ENCODE data around the gene KLK7. TPM values are rescaled to one million over a fixed set of nuclear protein-coding genes. Genes with fewer than 3 reads are reported as not detected.

KLK7 gene
- total RNA-seq, 5 donors from 2014 or later (not counting 1 experiment from before 2014, with no cell fraction given): not detected

DNA sequence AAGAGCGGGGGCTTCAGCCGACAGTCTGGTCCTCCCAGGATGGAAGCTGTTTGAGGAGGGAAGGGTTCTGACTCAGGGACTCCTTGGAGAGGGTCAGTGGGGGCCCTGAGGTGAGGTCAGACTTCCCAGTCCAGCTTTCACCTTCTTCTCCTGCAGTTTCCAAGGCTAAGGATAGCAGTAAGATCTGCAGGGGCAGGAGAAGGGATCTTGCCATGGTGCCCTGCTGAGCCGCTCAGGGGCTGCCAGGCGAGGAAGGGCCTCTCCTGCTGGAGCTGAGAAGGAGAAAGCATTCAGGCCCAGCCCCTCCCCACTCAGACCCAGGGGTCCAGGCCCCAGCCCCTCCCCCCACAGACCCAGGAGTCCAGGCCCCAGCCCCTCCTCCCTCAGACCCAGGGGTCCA is 1.5 kb downstream of the KLK7 start:
- no peaks in the 10 kb centered on the region for H3K4me1 ChIP-seq (ENCODE audit: control insufficient read depth in 1 of 2, extremely low read depth in 1 of 2, insufficient read depth in 2 of 2, low read length in 2 of 2)
- H3K27me3 ChIP-seq (replicated peaks in 1 of 2; ENCODE audit: control insufficient read depth in 2 of 2, extremely low read depth in 1 of 2, insufficient read depth in 2 of 2, low read length in 1 of 2): peaks cover 0 to 48% of the 10 kb centered on the region in 2 experiments
- Mint-ChIP-seq H3K36me3 (no peaks in the 10 kb centered on the region), H3K4me1 (no peaks in the 10 kb centered on the region), H3K27ac (no peak overlapping the region), H3K4me3 (no peak overlapping the region), H3K27me3 (peaks cover 49 to 52% of the 10 kb centered on the region in 2 donors), H3K9me3 (no peaks in the 10 kb centered on the region)
- WGBS (ENCODE audit: insufficient coverage): 92% methylated on average over 2 of the region's 4 CpGs
- H3K27ac ChIP-seq (ENCODE audit: low read length): no peak overlapping the region
- no peak for DNase-seq
- H3K4me3 ChIP-seq (ENCODE audit: control insufficient read depth in 1 of 2, extremely low read depth in 1 of 2, low read length in 1 of 2): no peak overlapping the region
- ChIA-PET CTCF (no interaction called here), POLR2A (no interaction called here)
- no peaks in the 10 kb centered on the region for H3K9me3 ChIP-seq
- no peaks in the 10 kb centered on the region for H3K36me3 ChIP-seq (ENCODE audit: control insufficient read depth in 2 of 2, extremely low read depth in 1 of 2, insufficient read depth in 1 of 2, low read length in 1 of 2)
- no peak for ATAC-seq (replicated peaks in 1 of 4)

DNA sequence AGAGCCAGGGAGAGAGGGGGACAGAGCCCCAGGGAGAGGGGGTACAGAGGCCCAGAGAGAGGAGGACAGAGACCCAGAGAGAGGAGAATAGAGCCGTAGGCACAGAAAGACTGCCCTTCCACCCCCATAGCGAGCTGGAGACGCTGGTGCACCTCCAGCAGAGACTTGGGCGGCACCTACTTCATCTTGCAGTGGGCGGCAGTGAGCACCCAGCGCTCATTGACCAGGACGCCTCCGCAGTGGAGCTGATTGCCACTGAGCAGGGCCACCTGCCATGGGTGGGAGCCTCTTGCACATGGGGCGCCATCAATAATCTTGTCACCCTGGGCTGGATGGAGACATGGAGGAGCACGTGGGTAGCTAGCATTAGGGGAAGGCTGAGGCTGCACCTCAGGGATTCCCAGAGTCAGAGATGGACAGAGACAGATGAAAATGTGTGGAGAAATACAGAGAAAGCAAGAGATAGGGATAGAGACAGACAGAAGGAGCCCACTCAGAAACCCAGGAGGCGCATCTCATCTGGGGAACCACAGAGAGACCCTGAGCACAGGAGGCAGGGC is 2.0 kb downstream of the KLK7 start:
- Mint-ChIP-seq H3K4me1 (no peaks in the 10 kb centered on the region), H3K4me3 (no peak overlapping the region), H3K27ac (no peak overlapping the region), H3K36me3 (no peaks in the 10 kb centered on the region), H3K9me3 (no peaks in the 10 kb centered on the region), H3K27me3 (peaks cover 53 to 55% of the 10 kb centered on the region in 2 donors)
- 63% methylated on average over 8 of the region's 11 CpGs for WGBS (ENCODE audit: insufficient coverage)
- H3K4me1 ChIP-seq (ENCODE audit: control insufficient read depth in 1 of 2, extremely low read depth in 1 of 2, insufficient read depth in 2 of 2, low read length in 2 of 2): no peaks in the 10 kb centered on the region
- no peak overlapping the region for H3K4me3 ChIP-seq (ENCODE audit: control insufficient read depth in 1 of 2, extremely low read depth in 1 of 2, low read length in 1 of 2)
- no peak overlapping the region for H3K27ac ChIP-seq (ENCODE audit: low read length)
- ATAC-seq (replicated peaks in 1 of 4): no peak
- peaks cover 0 to 50% of the 10 kb centered on the region in 2 experiments for H3K27me3 ChIP-seq (replicated peaks in 1 of 2; ENCODE audit: control insufficient read depth in 2 of 2, extremely low read depth in 1 of 2, insufficient read depth in 2 of 2, low read length in 1 of 2)
- no peak for DNase-seq
- CTCF ChIA-PET: no interaction called here
- no peaks in the 10 kb centered on the region for H3K36me3 ChIP-seq (ENCODE audit: control insufficient read depth in 2 of 2, extremely low read depth in 1 of 2, insufficient read depth in 1 of 2, low read length in 1 of 2)
- POLR2A ChIA-PET: no interaction called here
- no peaks in the 10 kb centered on the region for H3K9me3 ChIP-seq

DNA sequence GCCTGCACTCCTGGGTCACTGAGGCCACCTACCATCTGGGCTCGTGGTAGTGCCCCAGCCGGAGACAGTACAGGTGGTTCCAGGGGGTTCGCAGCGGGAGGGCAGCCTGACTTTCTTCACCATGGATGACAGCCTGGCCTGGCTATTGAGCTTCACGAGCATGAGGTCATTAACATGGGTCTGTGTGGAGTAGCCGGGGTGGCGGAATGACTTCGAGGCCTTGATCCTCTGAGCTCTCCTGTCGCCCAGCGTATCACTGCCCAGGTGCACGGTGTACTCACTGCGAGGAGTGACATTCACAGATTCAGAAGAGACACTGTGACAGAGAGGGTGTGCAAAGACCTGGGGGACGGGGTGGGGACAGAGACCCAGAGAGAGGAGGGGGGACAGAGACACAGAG is 3.5 kb downstream of the KLK7 start:
- Mint-ChIP-seq H3K4me1 (no peaks in the 10 kb centered on the region), H3K4me3 (no peak overlapping the region), H3K27ac (no peak overlapping the region), H3K9me3 (no peaks in the 10 kb centered on the region), H3K36me3 (no peaks in the 10 kb centered on the region), H3K27me3 (peaks cover 55 to 58% of the 10 kb centered on the region in 2 donors)
- H3K27ac ChIP-seq (ENCODE audit: low read length): no peak overlapping the region
- CTCF ChIA-PET: no interaction called here
- no peak for DNase-seq
- 68% methylated on average over 13 of the region's 13 CpGs for WGBS (ENCODE audit: insufficient coverage)
- H3K9me3 ChIP-seq: no peaks in the 10 kb centered on the region
- H3K27me3 ChIP-seq (replicated peaks in 1 of 2; ENCODE audit: control insufficient read depth in 2 of 2, extremely low read depth in 1 of 2, insufficient read depth in 2 of 2, low read length in 1 of 2): peaks cover 0 to 59% of the 10 kb centered on the region in 2 experiments
- H3K4me1 ChIP-seq (ENCODE audit: control insufficient read depth in 1 of 2, extremely low read depth in 1 of 2, insufficient read depth in 2 of 2, low read length in 2 of 2): no peaks in the 10 kb centered on the region
- POLR2A ChIA-PET: no interaction called here
- H3K4me3 ChIP-seq (ENCODE audit: control insufficient read depth in 1 of 2, extremely low read depth in 1 of 2, low read length in 1 of 2): no peak overlapping the region
- ATAC-seq (replicated peaks in 1 of 4): no peak
- H3K36me3 ChIP-seq (ENCODE audit: control insufficient read depth in 2 of 2, extremely low read depth in 1 of 2, insufficient read depth in 1 of 2, low read length in 1 of 2): no peaks in the 10 kb centered on the region

GRCh38 chr19:50979758-50980157 is 4.0 kb downstream of the KLK7 start:
- Mint-ChIP-seq H3K27ac (no peak overlapping the region), H3K27me3 (peaks cover 51 to 56% of the 10 kb centered on the region in 2 donors)
- ATAC-seq (replicated peaks in 1 of 4): no peak

GRCh38 chr19:50978772-50979390 is 4.8 kb downstream of the KLK7 start:
- Histone ChIP-seq H3K27me3 (replicated peaks in 1 of 2; ENCODE audit: control insufficient read depth in 2 of 2, extremely low read depth in 1 of 2, insufficient read depth in 2 of 2, low read length in 1 of 2) (peaks cover 0 to 52% of the 10 kb centered on the region in 2 experiments), H3K4me3 (ENCODE audit: control insufficient read depth in 1 of 2, extremely low read depth in 1 of 2, low read length in 1 of 2) (no peak overlapping the region), H3K27ac (ENCODE audit: low read length) (no peak overlapping the region), H3K9me3 (no peaks in the 10 kb centered on the region), H3K4me1 (ENCODE audit: control insufficient read depth in 1 of 2, extremely low read depth in 1 of 2, insufficient read depth in 2 of 2, low read length in 2 of 2) (no peaks in the 10 kb centered on the region), H3K36me3 (ENCODE audit: control insufficient read depth in 2 of 2, extremely low read depth in 1 of 2, insufficient read depth in 1 of 2, low read length in 1 of 2) (no peaks in the 10 kb centered on the region)
- ChIA-PET POLR2A (no interaction called here), CTCF (no interaction called here)
- no peak for DNase-seq
- Mint-ChIP-seq H3K36me3 (no peaks in the 10 kb centered on the region), H3K27ac (no peak overlapping the region), H3K9me3 (no peaks in the 10 kb centered on the region), H3K4me1 (no peaks in the 10 kb centered on the region), H3K4me3 (no peak overlapping the region), H3K27me3 (peaks cover 53 to 57% of the 10 kb centered on the region in 2 donors)
- ATAC-seq (replicated peaks in 1 of 4): no peak
- WGBS (ENCODE audit: insufficient coverage): 82% methylated on average over 4 of the region's 5 CpGs

More at GRCh38 chr19:50979758-50980157, 4.0 kb downstream of the KLK7 start:
- no peak for DNase-seq
- ChIA-PET POLR2A (no interaction called here), CTCF (no interaction called here)
- Histone ChIP-seq H3K9me3 (no peaks in the 10 kb centered on the region), H3K4me1 (ENCODE audit: control insufficient read depth in 1 of 2, extremely low read depth in 1 of 2, insufficient read depth in 2 of 2, low read length in 2 of 2) (no peaks in the 10 kb centered on the region), H3K27ac (ENCODE audit: low read length) (no peak overlapping the region), H3K4me3 (ENCODE audit: control insufficient read depth in 1 of 2, extremely low read depth in 1 of 2, low read length in 1 of 2) (no peak overlapping the region), H3K27me3 (replicated peaks in 1 of 2; ENCODE audit: control insufficient read depth in 2 of 2, extremely low read depth in 1 of 2, insufficient read depth in 2 of 2, low read length in 1 of 2) (peaks cover 0 to 59% of the 10 kb centered on the region in 2 experiments), H3K36me3 (ENCODE audit: control insufficient read depth in 2 of 2, extremely low read depth in 1 of 2, insufficient read depth in 1 of 2, low read length in 1 of 2) (no peaks in the 10 kb centered on the region)
- 53% methylated on average over 6 of the region's 8 CpGs for WGBS (ENCODE audit: insufficient coverage)
- no peaks in the 10 kb centered on the region for H3K36me3 Mint-ChIP-seq
- H3K4me1 Mint-ChIP-seq: no peaks in the 10 kb centered on the region
- no peaks in the 10 kb centered on the region for H3K9me3 Mint-ChIP-seq
- H3K4me3 Mint-ChIP-seq: no peak overlapping the region

DNA sequence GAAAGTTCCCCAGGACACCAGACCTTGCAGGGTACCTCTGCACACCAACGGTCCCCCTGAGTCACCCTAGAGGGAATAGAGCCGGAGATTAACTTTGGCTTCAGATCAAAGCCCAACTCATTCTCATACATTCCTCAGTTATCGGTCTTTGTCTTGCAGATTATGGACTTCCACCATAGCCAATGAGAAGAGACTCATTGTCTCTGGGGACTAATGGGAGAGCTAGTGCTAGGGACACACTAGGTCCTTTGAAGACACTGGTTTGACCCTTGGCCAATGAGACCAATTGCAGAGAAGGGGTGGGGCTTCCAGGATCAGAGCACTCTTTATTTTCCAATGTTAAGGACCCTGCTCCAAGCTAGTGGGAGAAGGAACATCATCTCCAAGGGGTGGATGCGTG is 6.1 kb downstream of the KLK7 start:
- whole genome bisulfite sequencing (ENCODE audit: insufficient coverage): 75% methylated on average over 1 of the region's 4 CpGs
- no peaks in the 10 kb centered on the region for H3K4me1 ChIP-seq (ENCODE audit: control insufficient read depth in 1 of 2, extremely low read depth in 1 of 2, insufficient read depth in 2 of 2, low read length in 2 of 2)
- H3K27me3 ChIP-seq (replicated peaks in 1 of 2; ENCODE audit: control insufficient read depth in 2 of 2, extremely low read depth in 1 of 2, insufficient read depth in 2 of 2, low read length in 1 of 2): peaks cover 0 to 53% of the 10 kb centered on the region in 2 experiments
- POLR2A ChIA-PET: no interaction called here
- no peak for DNase-seq
- H3K4me3 Mint-ChIP-seq: no peak overlapping the region
- H3K9me3 Mint-ChIP-seq: no peaks in the 10 kb centered on the region
- no peak overlapping the region for H3K4me3 ChIP-seq (ENCODE audit: control insufficient read depth in 1 of 2, extremely low read depth in 1 of 2, low read length in 1 of 2)
- H3K27ac ChIP-seq (ENCODE audit: low read length): no peak overlapping the region
- no peak for ATAC-seq (replicated peaks in 1 of 4)
- H3K27ac Mint-ChIP-seq: no peak overlapping the region
- peaks cover 59 to 66% of the 10 kb centered on the region in 2 donors for H3K27me3 Mint-ChIP-seq
- H3K4me1 Mint-ChIP-seq: no peaks in the 10 kb centered on the region
- H3K36me3 ChIP-seq (ENCODE audit: control insufficient read depth in 2 of 2, extremely low read depth in 1 of 2, insufficient read depth in 1 of 2, low read length in 1 of 2): no peaks in the 10 kb centered on the region
- CTCF ChIA-PET: no interaction called here
- H3K36me3 Mint-ChIP-seq: no peaks in the 10 kb centered on the region
- no peaks in the 10 kb centered on the region for H3K9me3 ChIP-seq
